HepG2 (cell line): ENCODE measurements around the gene C14orf93. TPM values are rescaled to one million over a fixed set of nuclear protein-coding genes. Genes with fewer than 3 reads are reported as not detected.

Experiments
- ATAC-seq: fragments of 200-7000 bp; cut with Tn5 transposase; 3 replicates; pipeline ENCODE4 v1.9.1; 2020; ENCODE audit warnings: mild to moderate bottlenecking, moderate library complexity
- BruUV-seq: library from RNA; stranded (reverse); fragments of 400-500 nt; replicated peaks from 2 replicates; lab custom pipeline; 2021; lab: Mats Ljungman, UMichigan
- CTCF ChIA-PET: fragments of 300-600 bp; formaldehyde crosslinking; extraction: SDS; loops from one replicate; lab custom pipeline; 2021; ENCODE audit warnings: low total read pairs, inconsistent platforms, low intra/inter-chr PET ratio; lab: Yijun Ruan, JAX
- POLR2A ChIA-PET: fragments of 350-600 bp; sonication (Branson Sonifier 250); formaldehyde crosslinking; loops from one replicate; lab custom pipeline; 2020; ENCODE audit warnings: antibody characterized with exemption, inconsistent platforms; lab: Yijun Ruan, JAX
- DNase-seq: peaks from one replicate; pipeline ENCODE4 v3.0.0-alpha.2; 2015; ENCODE audit warnings: low spot score
- FAIRE-seq: peaks from 3 replicates; lab custom pipeline; 2011; peaks lifted over from hg19 to GRCh38; lab: Jason Lieb, UNC
- H2AFZ ChIP-seq: one replicate; pipeline ENCODE4 v1.6.1; 2011; ENCODE audit warnings: low read length, inconsistent platforms
- H3K27ac ChIP-seq: fragments of 300-600 bp; 3 replicates; pipeline ENCODE4 v1.8.0; 2011; ENCODE audit warnings: mixed run types, mild to moderate bottlenecking, mixed read lengths, low read length, inconsistent platforms; ENCODE audit not compliant: insufficient read depth; ENCODE audit errors: extremely low read length
- H3K27me3 ChIP-seq, 2 experiments: fragments of 200-600 bp in 1 of 2; 2 replicates in 1 of 2; 3 replicates in 1 of 2; pipeline versions ENCODE4 v1.6.0 to v1.8.0; 2011; ENCODE audit warnings: low read length in 2 of 2, mild to moderate bottlenecking in 2 of 2, moderate library complexity in 2 of 2, inconsistent platforms in 1 of 2; ENCODE audit not compliant: insufficient read depth in 2 of 2, control insufficient read depth in 1 of 2
- H3K36me3 ChIP-seq, 2 experiments: fragments of 200-600 bp in 1 of 2; replicated peaks in 1 of 2; 2 replicates in 1 of 2; 3 replicates in 1 of 2; pipeline versions ENCODE4 v1.5.1 to v1.8.0; 2011; ENCODE audit warnings: low read length in 2 of 2, inconsistent platforms in 1 of 2; ENCODE audit not compliant: insufficient read depth in 2 of 2, control insufficient read depth in 1 of 2
- H3K4me1 ChIP-seq: 2 replicates; pipeline ENCODE4 v1.5.1; 2012; ENCODE audit warnings: low read length, inconsistent platforms; ENCODE audit not compliant: insufficient read depth
- H3K4me2 ChIP-seq: 2 replicates; pipeline ENCODE4 v1.6.0; 2011; ENCODE audit warnings: low read depth, low read length, inconsistent platforms
- H3K4me3 ChIP-seq, 3 experiments: fragments of 200-600 bp in 1 of 3; sonication (generic), shearing (Covaris generic) in 1 of 3; replicated peaks in 1 of 3; 2 replicates each; pipeline ENCODE4 v1.5.1; 2011 to 2016; ENCODE audit warnings: low read length in 3 of 3, inconsistent platforms in 2 of 3, low read depth in 2 of 3, mild to moderate bottlenecking in 2 of 3, control low read depth in 1 of 3, mixed read lengths in 1 of 3; ENCODE audit not compliant: insufficient read depth in 1 of 3
- H3K79me2 ChIP-seq: one replicate; pipeline ENCODE4 v1.6.1; 2011; ENCODE audit warnings: low read length, inconsistent platforms; ENCODE audit not compliant: insufficient read depth
- H3K9ac ChIP-seq: 2 replicates; pipeline ENCODE4 v1.6.0; 2011; ENCODE audit warnings: mild to moderate bottlenecking, low read depth, low read length, inconsistent platforms; ENCODE audit not compliant: insufficient read depth
- H3K9me3 ChIP-seq: 2 replicates; pipeline ENCODE4 v1.5.1; 2012; ENCODE audit warnings: mild to moderate bottlenecking, low read length
- H4K20me1 ChIP-seq: 2 replicates; pipeline ENCODE4 v1.6.0; 2011; ENCODE audit warnings: inconsistent platforms, mild to moderate bottlenecking, low read length, moderate library complexity; ENCODE audit not compliant: insufficient read depth
- ESRRA ChIP-seq: sonication (generic); formaldehyde crosslinking; IDR thresholded peaks from 2 replicates; pipeline ENCODE4 v1.5.1; 2020; ENCODE audit warnings: mild to moderate bottlenecking, low read depth, missing genetic modification reagents
- ETV5 ChIP-seq: IDR thresholded peaks from 2 replicates; pipeline ENCODE4 v1.6.1; 2018; ENCODE audit warnings: missing biosample characterization, missing genetic modification reagents, inconsistent platforms, borderline replicate concordance
- EZH2 ChIP-seq: conservative IDR thresholded peaks from 2 replicates; pipeline ENCODE4 v1.6.1; 2012; ENCODE audit warnings: mild to moderate bottlenecking, low read depth, low read length, moderate library complexity
- NFYB ChIP-seq: sonication (generic); formaldehyde crosslinking; IDR thresholded peaks from 2 replicates; pipeline ENCODE4 v1.4.0; 2020; ENCODE audit warnings: missing genetic modification reagents
- PTBP1 ChIP-seq: fragments of 200-400 bp; formaldehyde crosslinking; IDR thresholded peaks from 2 replicates; pipeline ENCODE4 v1.6.1; 2018; ENCODE audit warnings: low read length, low read depth; ENCODE audit not compliant: poor library complexity, severe bottlenecking
- RFXAP ChIP-seq: sonication (generic); formaldehyde crosslinking; IDR thresholded peaks from 2 replicates; pipeline ENCODE4 v1.4.0; 2020; ENCODE audit warnings: missing genetic modification reagents, borderline replicate concordance
- SETDB1 ChIP-seq: sonication (generic); formaldehyde crosslinking; IDR thresholded peaks from 2 replicates; pipeline ENCODE4 v1.5.1; 2020; ENCODE audit warnings: missing genetic modification reagents, mild to moderate bottlenecking, borderline replicate concordance
- SIX4 ChIP-seq: sonication (generic); formaldehyde crosslinking; IDR thresholded peaks from 2 replicates; pipeline ENCODE4 v1.4.0; 2020; ENCODE audit warnings: missing genetic modification reagents
- ZC3H13 ChIP-seq: sonication (generic); formaldehyde crosslinking; IDR thresholded peaks from 2 replicates; pipeline ENCODE4 v1.8.1; 2023; ENCODE audit warnings: mild to moderate bottlenecking, missing genetic modification reagents, moderate library complexity
- ZNF160 ChIP-seq: sonication (generic); formaldehyde crosslinking; IDR thresholded peaks from 2 replicates; pipeline ENCODE4 v1.8.0; 2022; ENCODE audit warnings: mild to moderate bottlenecking, inconsistent platforms, missing genetic modification reagents
- ZNF570 ChIP-seq: sonication (generic); formaldehyde crosslinking; IDR thresholded peaks from 2 replicates; pipeline ENCODE4 v1.4.0; 2020; ENCODE audit warnings: mild to moderate bottlenecking, missing genetic modification reagents, borderline replicate concordance
- ZNF766 ChIP-seq: sonication (generic); formaldehyde crosslinking; IDR thresholded peaks from 2 replicates; pipeline ENCODE4 v1.5.0; 2020; ENCODE audit warnings: missing genetic modification reagents, borderline replicate concordance
- WGBS: methylation state at CpG from one replicate; pipeline ENCODE4 v1.1.6; 2017; ENCODE audit warnings: low lambda C conversion rate; 5-methylcytosine and 5-hydroxymethylcytosine counted together
- in situ Hi-C: cut with HindIII; loops from 2 replicates; pipeline ENCODE4 v1.10.0; 2017; ENCODE audit warnings: low pct_unique_long_range_greater_than_20kb; ENCODE audit not compliant: extremely low pct_ligation_motif_present
- intact Hi-C: fragments of 100-400 bp; cut with micrococcal nuclease; formaldehyde crosslinking; loops from one replicate; pipeline ENCODE4 v1.10.0; 2022; ENCODE audit not compliant: unreplicated experiment
- polyA plus RNA-seq, 8 experiments: library from polyadenylated mRNA; depleted of rRNA in 3 of 8; stranded (reverse) in 7 of 8; unstranded in 1 of 8; fragments of >200 nt; fragmentation: Illumina TruSeq in 4 of 8; extraction: Trizol in 4 of 8; gene quantifications; 2 replicates each; pipeline versions ENCODE4 v1.2.1 to v1.2.3, GENCODE V29; 2011 to 2016; ENCODE audit warnings: low read depth in 4 of 8, missing spikeins in 1 of 8, mixed read lengths in 1 of 8; ENCODE audit not compliant: insufficient read depth in 1 of 8
- total RNA-seq, 5 experiments: library from RNA; depleted of rRNA; stranded (reverse); fragments of >200 nt; fragmentation: Illumina TruSeq; extraction: Trizol; gene quantifications; 2 replicates each; pipeline ENCODE4 v1.2.3, GENCODE V29; 2016; ENCODE audit warnings: low read depth in 1 of 5
- TF ChIP-seq, protein P1 (sequence below): sonication (generic); formaldehyde crosslinking; IDR thresholded peaks from 2 replicates; pipeline ENCODE4 v1.9.0; 2022; ENCODE audit warnings: low read depth, missing genetic modification reagents
- TF ChIP-seq, protein P2 (sequence below): sonication (generic); formaldehyde crosslinking; IDR thresholded peaks from 2 replicates; pipeline ENCODE4 v1.4.0; 2020; ENCODE audit warnings: missing genetic modification reagents
- TF ChIP-seq, protein P3 (sequence below): sonication (generic); formaldehyde crosslinking; IDR thresholded peaks from 2 replicates; pipeline ENCODE4 v1.5.0; 2020; ENCODE audit warnings: missing genetic modification reagents, mild to moderate bottlenecking, borderline replicate concordance

The C14orf93 gene
- total and polyA plus RNA-seq, 2 of the 13 experiments (the other 11 are each of a cell fraction or from before 2014, with no cell fraction given): 11.4 to 22.5 TPM

DNA sequence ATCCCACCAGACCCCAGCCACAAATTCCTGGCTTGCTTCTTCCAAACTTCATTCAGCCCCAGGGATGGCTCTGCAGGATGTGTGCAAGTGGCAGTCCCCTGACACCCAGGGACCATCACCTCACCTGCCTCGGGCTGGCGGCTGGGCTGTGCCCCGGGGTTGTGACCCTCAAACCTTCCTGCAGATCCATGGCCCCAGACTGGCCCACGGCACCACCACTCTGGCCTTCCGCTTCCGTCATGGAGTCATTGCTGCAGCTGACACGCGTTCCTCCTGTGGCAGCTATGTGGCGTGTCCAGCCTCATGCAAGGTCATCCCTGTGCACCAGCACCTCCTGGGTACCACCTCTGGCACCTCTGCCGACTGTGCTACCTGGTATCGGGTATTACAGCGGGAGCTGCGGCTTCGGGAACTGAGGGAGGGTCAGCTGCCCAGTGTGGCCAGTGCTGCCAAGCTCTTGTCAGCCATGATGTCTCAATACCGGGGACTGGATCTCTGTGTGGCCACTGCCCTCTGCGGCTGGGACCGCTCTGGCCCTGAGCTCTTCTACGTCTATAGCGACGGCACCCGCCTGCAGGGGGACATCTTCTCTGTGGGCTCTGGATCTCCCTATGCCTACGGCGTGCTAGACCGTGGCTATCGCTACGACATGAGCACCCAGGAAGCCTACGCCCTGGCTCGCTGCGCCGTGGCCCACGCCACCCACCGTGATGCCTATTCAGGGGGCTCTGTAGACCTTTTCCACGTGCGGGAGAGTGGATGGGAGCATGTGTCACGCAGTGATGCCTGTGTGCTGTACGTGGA is 32.4 kb upstream of the C14orf93 start, which contains the start of gene PSMB11:
Gene PSMB11, plus strand, starts transcription at position 51 of the 804 bp plus-strand sequence. Its CDS starts 14 bp downstream, at position 65.
- 61% methylated on average over 35 of the region's 36 CpGs for WGBS
- BruUV-seq: no TSS peak
- no peak for DNase-seq
- TF ChIP-seq PTBP1 (peak; percentile 21), ZNF570 (CRISPR knock-in tag) (no peak), ZC3H13 (CRISPR knock-in tag) (no peak), ESRRA (no peak), SETDB1 (CRISPR knock-in tag) (no peak), SIX4 (CRISPR knock-in tag) (no peak), ZNF160 (CRISPR knock-in tag) (0 out of 2 replicates have a peak, but pooled peaks have one; percentile 36), NFYB (CRISPR knock-in tag) (no peak), ETV5 (CRISPR knock-in tag) (0 out of 2 replicates have a peak, but pooled peaks have one; percentile 9), RFXAP (CRISPR knock-in tag) (no peak), ZNF766 (CRISPR knock-in tag) (no peak), EZH2 (no peak)
- TF ChIP-seq, protein P1, sequence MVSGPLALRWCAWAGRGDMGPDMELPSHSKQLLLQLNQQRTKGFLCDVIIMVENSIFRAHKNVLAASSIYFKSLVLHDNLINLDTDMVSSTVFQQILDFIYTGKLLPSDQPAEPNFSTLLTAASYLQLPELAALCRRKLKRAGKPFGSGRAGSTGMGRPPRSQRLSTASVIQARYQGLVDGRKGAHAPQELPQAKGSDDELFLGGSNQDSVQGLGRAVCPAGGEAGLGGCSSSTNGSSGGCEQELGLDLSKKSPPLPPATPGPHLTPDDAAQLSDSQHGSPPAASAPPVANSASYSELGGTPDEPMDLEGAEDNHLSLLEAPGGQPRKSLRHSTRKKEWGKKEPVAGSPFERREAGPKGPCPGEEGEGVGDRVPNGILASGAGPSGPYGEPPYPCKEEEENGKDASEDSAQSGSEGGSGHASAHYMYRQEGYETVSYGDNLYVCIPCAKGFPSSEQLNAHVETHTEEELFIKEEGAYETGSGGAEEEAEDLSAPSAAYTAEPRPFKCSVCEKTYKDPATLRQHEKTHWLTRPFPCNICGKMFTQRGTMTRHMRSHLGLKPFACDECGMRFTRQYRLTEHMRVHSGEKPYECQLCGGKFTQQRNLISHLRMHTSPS (CRISPR knock-in tag): no peak
- TF ChIP-seq, protein P2, sequence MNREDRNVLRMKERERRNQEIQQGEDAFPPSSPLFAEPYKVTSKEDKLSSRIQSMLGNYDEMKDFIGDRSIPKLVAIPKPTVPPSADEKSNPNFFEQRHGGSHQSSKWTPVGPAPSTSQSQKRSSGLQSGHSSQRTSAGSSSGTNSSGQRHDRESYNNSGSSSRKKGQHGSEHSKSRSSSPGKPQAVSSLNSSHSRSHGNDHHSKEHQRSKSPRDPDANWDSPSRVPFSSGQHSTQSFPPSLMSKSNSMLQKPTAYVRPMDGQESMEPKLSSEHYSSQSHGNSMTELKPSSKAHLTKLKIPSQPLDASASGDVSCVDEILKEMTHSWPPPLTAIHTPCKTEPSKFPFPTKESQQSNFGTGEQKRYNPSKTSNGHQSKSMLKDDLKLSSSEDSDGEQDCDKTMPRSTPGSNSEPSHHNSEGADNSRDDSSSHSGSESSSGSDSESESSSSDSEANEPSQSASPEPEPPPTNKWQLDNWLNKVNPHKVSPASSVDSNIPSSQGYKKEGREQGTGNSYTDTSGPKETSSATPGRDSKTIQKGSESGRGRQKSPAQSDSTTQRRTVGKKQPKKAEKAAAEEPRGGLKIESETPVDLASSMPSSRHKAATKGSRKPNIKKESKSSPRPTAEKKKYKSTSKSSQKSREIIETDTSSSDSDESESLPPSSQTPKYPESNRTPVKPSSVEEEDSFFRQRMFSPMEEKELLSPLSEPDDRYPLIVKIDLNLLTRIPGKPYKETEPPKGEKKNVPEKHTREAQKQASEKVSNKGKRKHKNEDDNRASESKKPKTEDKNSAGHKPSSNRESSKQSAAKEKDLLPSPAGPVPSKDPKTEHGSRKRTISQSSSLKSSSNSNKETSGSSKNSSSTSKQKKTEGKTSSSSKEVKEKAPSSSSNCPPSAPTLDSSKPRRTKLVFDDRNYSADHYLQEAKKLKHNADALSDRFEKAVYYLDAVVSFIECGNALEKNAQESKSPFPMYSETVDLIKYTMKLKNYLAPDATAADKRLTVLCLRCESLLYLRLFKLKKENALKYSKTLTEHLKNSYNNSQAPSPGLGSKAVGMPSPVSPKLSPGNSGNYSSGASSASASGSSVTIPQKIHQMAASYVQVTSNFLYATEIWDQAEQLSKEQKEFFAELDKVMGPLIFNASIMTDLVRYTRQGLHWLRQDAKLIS: no peak
- TF ChIP-seq, protein P3, sequence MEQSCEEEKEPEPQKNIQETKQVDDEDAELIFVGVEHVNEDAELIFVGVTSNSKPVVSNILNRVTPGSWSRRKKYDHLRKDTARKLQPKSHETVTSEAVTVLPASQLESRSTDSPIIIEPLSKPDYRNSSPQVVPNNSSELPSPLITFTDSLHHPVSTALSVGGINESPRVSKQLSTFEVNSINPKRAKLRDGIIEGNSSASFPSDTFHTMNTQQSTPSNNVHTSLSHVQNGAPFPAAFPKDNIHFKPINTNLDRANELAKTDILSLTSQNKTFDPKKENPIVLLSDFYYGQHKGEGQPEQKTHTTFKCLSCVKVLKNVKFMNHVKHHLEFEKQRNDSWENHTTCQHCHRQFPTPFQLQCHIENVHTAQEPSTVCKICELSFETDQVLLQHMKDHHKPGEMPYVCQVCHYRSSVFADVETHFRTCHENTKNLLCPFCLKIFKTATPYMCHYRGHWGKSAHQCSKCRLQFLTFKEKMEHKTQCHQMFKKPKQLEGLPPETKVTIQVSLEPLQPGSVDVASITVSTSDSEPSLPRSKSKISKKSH: peak; percentile 57

More for the DNA sequence above, 32.4 kb upstream of the C14orf93 start, which contains the start of gene PSMB11:
- ChIA-PET CTCF (no interaction called here), POLR2A (interaction anchor here (0.9 to 2.7 kb wide), 5 partner anchors 8 to 56 kb away, joined by 3 to 9 read pairs (median 4); partner anchors contain the start of gene PSMB5)
- Histone ChIP-seq H3K9me3 (no peaks in the 10 kb centered on the region), H3K4me3 (no peak within 1 kb of the TSS), H2AFZ (no peak within 1 kb of the TSS), H3K9ac (no peak within 1 kb of the TSS), H3K27ac (no peak within 1 kb of the TSS), H4K20me1 (no peaks in the 10 kb centered on the region), H3K79me2 (no peaks in the 10 kb centered on the region), H3K4me2 (no peak within 1 kb of the TSS), H3K4me1 (peaks cover 23% of the 10 kb centered on the region), H3K36me3 (no peaks in the 10 kb centered on the region), H3K27me3 (peaks cover 16 to 35% of the 10 kb centered on the region in 2 experiments)
- FAIRE-seq (no peak), ATAC-seq (peak; percentile 65)
- in situ Hi-C loops (no loop called here), intact Hi-C loops (no loop called here)
